KMS-11 (cell line): ENCODE data around the gene CACNA1S.

ENCODE experiments used
- H2AFZ ChIP-seq: fragments of 200-600 bp; sonication (generic); 2 replicates; pipeline ENCODE4 v1.6.1; 2016; ENCODE audit warnings: antibody characterized with exemption, mixed run types, low read depth
- H3K27ac ChIP-seq: fragments of 200-600 bp; sonication (generic); 2 replicates; pipeline ENCODE4 v1.6.1; 2016; ENCODE audit warnings: mild to moderate bottlenecking, mixed run types
- H3K27me3 ChIP-seq: fragments of 200-600 bp; sonication (generic); 2 replicates; pipeline ENCODE4 v1.6.1; 2017; ENCODE audit warnings: mild to moderate bottlenecking, low read depth, mixed run types, moderate library complexity; ENCODE audit not compliant: insufficient read depth
- H3K36me3 ChIP-seq: fragments of 200-600 bp; sonication (generic); 2 replicates; pipeline ENCODE4 v1.6.1; 2017; ENCODE audit warnings: mild to moderate bottlenecking, mixed run types; ENCODE audit not compliant: insufficient read depth
- H3K4me1 ChIP-seq: fragments of 200-600 bp; sonication (generic); 2 replicates; pipeline ENCODE4 v1.6.1; 2016; ENCODE audit warnings: mild to moderate bottlenecking, low read depth, mixed run types; ENCODE audit not compliant: poor library complexity, severe bottlenecking
- H3K4me2 ChIP-seq: fragments of 200-600 bp; sonication (generic); 2 replicates; pipeline ENCODE4 v1.7.0; 2016; ENCODE audit warnings: mild to moderate bottlenecking, mixed run types
- H3K4me3 ChIP-seq: fragments of 200-600 bp; sonication (generic); IDR thresholded peaks from 2 replicates; pipeline ENCODE4 v1.6.1; 2017; ENCODE audit warnings: low read depth, low read length, mixed read lengths; ENCODE audit not compliant: insufficient read depth
- H3K79me2 ChIP-seq: fragments of 200-600 bp; sonication (generic); 2 replicates; pipeline ENCODE4 v1.6.1; 2016; ENCODE audit warnings: low read depth, mixed run types; ENCODE audit not compliant: insufficient read depth
- H3K9ac ChIP-seq: fragments of 200-600 bp; sonication (generic); 2 replicates; pipeline ENCODE4 v1.6.1; 2016; ENCODE audit warnings: mild to moderate bottlenecking, mixed run types
- H4K20me1 ChIP-seq: fragments of 200-600 bp; sonication (generic); 2 replicates; pipeline ENCODE4 v1.6.1; 2016; ENCODE audit warnings: mild to moderate bottlenecking, mixed run types; ENCODE audit not compliant: insufficient read depth
- CTCF ChIP-seq: fragments of 200-600 bp; sonication (generic); conservative IDR thresholded peaks from 2 replicates; pipeline ENCODE4 v1.6.1; 2017; ENCODE audit warnings: low read depth, mild to moderate bottlenecking, antibody characterized with exemption, low read length, moderate library complexity, mixed read lengths

CACNA1S gene

GRCh38 chr1:201139306-201139705 lies 27.1 kb upstream of the CACNA1S start:
- no peak overlapping the region for H3K4me2 ChIP-seq
- H2AFZ ChIP-seq, result no peak overlapping the region
- no peak for TF ChIP-seq CTCF
- no peaks in the 10 kb centered on the region for H3K79me2 ChIP-seq
- H3K36me3 ChIP-seq, result no peaks in the 10 kb centered on the region
- no peak overlapping the region for H3K9ac ChIP-seq
- no peaks in the 10 kb centered on the region for H3K4me1 ChIP-seq
- H4K20me1 ChIP-seq, result no peaks in the 10 kb centered on the region
- H3K4me3 ChIP-seq, result no peak overlapping the region
- H3K27me3 ChIP-seq, result no peaks in the 10 kb centered on the region
- no peak overlapping the region for H3K27ac ChIP-seq

- Histone ChIP-seq H3K36me3 (no peaks in the 10 kb centered on the region), H3K27ac (no peak overlapping the region), H3K27me3 (no peaks in the 10 kb centered on the region), H4K20me1 (no peaks in the 10 kb centered on the region), H3K4me3 (no peak overlapping the region), H3K4me1 (no peaks in the 10 kb centered on the region), H3K4me2 (no peak overlapping the region), H2AFZ (no peak overlapping the region), H3K9ac (no peak overlapping the region), H3K79me2 (no peaks in the 10 kb centered on the region)
- no peak for TF ChIP-seq CTCF
Measured at GRCh38 chr1:201138311-201138840, 26.1 kb upstream of the CACNA1S start.

GRCh38 chr1:201137579-201138310 lies 25.5 kb upstream of the CACNA1S start:
- H2AFZ ChIP-seq, result no peak overlapping the region
- no peak for TF ChIP-seq CTCF
- H3K4me3 ChIP-seq, result no peak overlapping the region
- no peaks in the 10 kb centered on the region for H3K27me3 ChIP-seq
- H4K20me1 ChIP-seq, result no peaks in the 10 kb centered on the region
- no peak overlapping the region for H3K27ac ChIP-seq
- H3K9ac ChIP-seq, result no peak overlapping the region
- no peaks in the 10 kb centered on the region for H3K4me1 ChIP-seq
- no peak overlapping the region for H3K4me2 ChIP-seq
- H3K36me3 ChIP-seq, result no peaks in the 10 kb centered on the region
- H3K79me2 ChIP-seq, result no peaks in the 10 kb centered on the region

- no peak overlapping the region for H2AFZ ChIP-seq
- no peaks in the 10 kb centered on the region for H3K79me2 ChIP-seq
- H3K4me3 ChIP-seq, result no peak overlapping the region
- no peaks in the 10 kb centered on the region for H3K4me1 ChIP-seq
- H3K27me3 ChIP-seq, result no peaks in the 10 kb centered on the region
- H3K4me2 ChIP-seq, result no peak overlapping the region
- no peaks in the 10 kb centered on the region for H4K20me1 ChIP-seq
- no peak for TF ChIP-seq CTCF
- H3K27ac ChIP-seq, result no peak overlapping the region
- no peak overlapping the region for H3K9ac ChIP-seq
- no peaks in the 10 kb centered on the region for H3K36me3 ChIP-seq
Measured at GRCh38 chr1:201137024-201137392, 24.8 kb upstream of the CACNA1S start.
